ENCODE measurements around the gene GSS. TPM values are rescaled to one million over a fixed set of nuclear protein-coding genes. Genes with fewer than 3 reads are reported as not detected.

The GSS gene
- total RNA-seq, 1 donor from 2014 or later, result 26.1 TPM

- no peak for ATAC-seq (ENCODE audit: low read depth)
- TF ChIP-seq, protein P1, sequence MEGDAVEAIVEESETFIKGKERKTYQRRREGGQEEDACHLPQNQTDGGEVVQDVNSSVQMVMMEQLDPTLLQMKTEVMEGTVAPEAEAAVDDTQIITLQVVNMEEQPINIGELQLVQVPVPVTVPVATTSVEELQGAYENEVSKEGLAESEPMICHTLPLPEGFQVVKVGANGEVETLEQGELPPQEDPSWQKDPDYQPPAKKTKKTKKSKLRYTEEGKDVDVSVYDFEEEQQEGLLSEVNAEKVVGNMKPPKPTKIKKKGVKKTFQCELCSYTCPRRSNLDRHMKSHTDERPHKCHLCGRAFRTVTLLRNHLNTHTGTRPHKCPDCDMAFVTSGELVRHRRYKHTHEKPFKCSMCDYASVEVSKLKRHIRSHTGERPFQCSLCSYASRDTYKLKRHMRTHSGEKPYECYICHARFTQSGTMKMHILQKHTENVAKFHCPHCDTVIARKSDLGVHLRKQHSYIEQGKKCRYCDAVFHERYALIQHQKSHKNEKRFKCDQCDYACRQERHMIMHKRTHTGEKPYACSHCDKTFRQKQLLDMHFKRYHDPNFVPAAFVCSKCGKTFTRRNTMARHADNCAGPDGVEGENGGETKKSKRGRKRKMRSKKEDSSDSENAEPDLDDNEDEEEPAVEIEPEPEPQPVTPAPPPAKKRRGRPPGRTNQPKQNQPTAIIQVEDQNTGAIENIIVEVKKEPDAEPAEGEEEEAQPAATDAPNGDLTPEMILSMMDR (IDR thresholded peaks at IDR 0.05), result no peak
- Mint-ChIP-seq H3K9me3 (no peaks in the 10 kb centered on the region), H3K4me3 (no peak overlapping the region), H3K27me3 (no peaks in the 10 kb centered on the region), H3K4me1 (no peaks in the 10 kb centered on the region), H3K36me3 (ENCODE audit: low read depth) (peaks cover 33% of the 10 kb centered on the region), H3K27ac (no peak overlapping the region)
- intact Hi-C loops (cut with micrococcal nuclease), result no loop called here
- no peak for DNase-seq
- CTCF ChIA-PET, result no interaction called here
- POLR2A ChIA-PET, result no interaction called here
Observed at GRCh38 chr20:34945315-34946077, 10.1 kb downstream of the GSS start.

DNA sequence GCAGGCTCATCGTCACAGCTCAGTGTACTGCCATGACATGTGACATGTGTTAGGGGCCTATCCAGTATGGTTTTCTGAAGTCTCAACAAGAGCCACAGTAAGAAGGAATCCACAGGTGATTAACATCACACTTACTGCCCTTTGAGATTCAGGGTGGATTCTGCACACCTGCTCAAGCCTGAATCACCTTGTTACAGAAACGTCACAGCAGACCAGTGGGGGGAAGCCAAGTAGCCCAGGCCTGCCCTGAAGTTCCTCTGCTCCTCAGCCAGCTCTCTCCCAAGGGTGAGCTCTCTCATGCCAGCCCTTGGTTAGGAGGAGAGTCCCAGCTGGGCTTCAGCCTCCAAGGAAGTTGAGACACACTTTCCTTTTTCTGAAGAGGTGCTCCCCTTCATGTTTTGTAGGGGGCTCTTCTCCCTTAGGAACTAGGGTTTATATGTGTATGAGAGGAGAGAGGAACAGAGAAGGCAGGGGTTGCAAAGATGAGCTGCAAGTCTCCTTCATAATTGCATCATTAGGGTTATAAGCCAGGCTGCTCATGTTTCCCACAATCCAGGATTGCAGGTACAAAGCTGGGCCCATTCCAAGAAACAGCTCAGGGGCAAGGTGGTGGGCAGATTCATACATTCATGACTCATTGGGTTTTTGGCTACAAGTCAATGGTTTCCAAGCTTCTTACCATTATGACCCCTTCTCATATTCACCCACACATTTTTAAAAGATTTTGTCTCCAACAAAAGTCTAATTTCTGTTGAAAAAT, 11.6 kb downstream of the GSS start:
- ATAC-seq (ENCODE audit: low read depth) (no peak), DNase-seq (no peak)
- no peaks in the 10 kb centered on the region for H3K27me3 Mint-ChIP-seq
- intact Hi-C loops (cut with micrococcal nuclease), result no loop called here
- TF ChIP-seq, protein P1 (IDR thresholded peaks at IDR 0.05), result no peak
- CTCF ChIA-PET, result no interaction called here
- no peaks in the 10 kb centered on the region for H3K9me3 Mint-ChIP-seq
- H3K27ac Mint-ChIP-seq, result no peak overlapping the region
- POLR2A ChIA-PET, result no interaction called here
- no peak overlapping the region for H3K4me3 Mint-ChIP-seq
- no peaks in the 10 kb centered on the region for H3K4me1 Mint-ChIP-seq
- H3K36me3 Mint-ChIP-seq (ENCODE audit: low read depth), result peaks cover 26% of the 10 kb centered on the region

GRCh38 chr20:34942301-34942700, 13.3 kb downstream of the GSS start:
- intact Hi-C loops (cut with micrococcal nuclease), result no loop called here
- ChIA-PET CTCF (no interaction called here), POLR2A (no interaction called here)
- TF ChIP-seq, protein P1 (IDR thresholded peaks at IDR 0.05), result no peak
- no peak for DNase-seq
- ATAC-seq (ENCODE audit: low read depth), result no peak
- Mint-ChIP-seq H3K4me3 (no peak overlapping the region), H3K27me3 (no peaks in the 10 kb centered on the region), H3K27ac (no peak overlapping the region), H3K4me1 (peaks cover 6% of the 10 kb centered on the region), H3K36me3 (ENCODE audit: low read depth) (peaks cover 26% of the 10 kb centered on the region), H3K9me3 (no peaks in the 10 kb centered on the region)

GRCh38 chr20:34941226-34941625, 14.4 kb downstream of the GSS start:
- intact Hi-C loops (cut with micrococcal nuclease), result no loop called here
- peaks cover 6% of the 10 kb centered on the region for H3K4me1 Mint-ChIP-seq
- no peak for DNase-seq
- H3K4me3 Mint-ChIP-seq, result no peak overlapping the region
- ChIA-PET CTCF (no interaction called here), POLR2A (no interaction called here)
- H3K36me3 Mint-ChIP-seq (ENCODE audit: low read depth), result peaks cover 32% of the 10 kb centered on the region
- H3K27ac Mint-ChIP-seq, result no peak overlapping the region
- no peaks in the 10 kb centered on the region for H3K27me3 Mint-ChIP-seq
- H3K9me3 Mint-ChIP-seq, result no peaks in the 10 kb centered on the region
- TF ChIP-seq, protein P1 (IDR thresholded peaks at IDR 0.05), result no peak
- ATAC-seq (ENCODE audit: low read depth), result no peak

- ChIA-PET CTCF (no interaction called here), POLR2A (no interaction called here)
- H3K4me1 Mint-ChIP-seq, result peaks cover 6% of the 10 kb centered on the region
- H3K27ac Mint-ChIP-seq, result no peak overlapping the region
- no peak for ATAC-seq (ENCODE audit: low read depth)
- no peak for DNase-seq
- H3K4me3 Mint-ChIP-seq, result no peak overlapping the region
- TF ChIP-seq, protein P1 (IDR thresholded peaks at IDR 0.05), result no peak
- peaks cover 24% of the 10 kb centered on the region for H3K36me3 Mint-ChIP-seq (ENCODE audit: low read depth)
- H3K27me3 Mint-ChIP-seq, result no peaks in the 10 kb centered on the region
- intact Hi-C loops (cut with micrococcal nuclease), result no loop called here
- no peaks in the 10 kb centered on the region for H3K9me3 Mint-ChIP-seq
Observed at GRCh38 chr20:34940081-34940481, 15.5 kb downstream of the GSS start.

Data from activated B cell treated with CpG ODN at 0.5 μM for 24 hours (primary cell).